HL-60/S4 treated with phorbol 12-myristate 13-acetate at 8.2 ng/mL for 4 days and 3 days (cell line): ENCODE results near the gene MYOM3.

ENCODE experiments used
- in situ Hi-C: fragments of 300-500 bp; cut with MboI; formaldehyde crosslinking; loops from 2 replicates; pipeline ENCODE4 v1.15.0; 2022; ENCODE audit warnings: low sequenced_read_pairs

Gene MYOM3

GRCh38 chr1:24117722-24118409 is 5.9 kb upstream of the MYOM3 start:
- in situ Hi-C loops = no loop called here

GRCh38 chr1:24117132-24117531 is 5.2 kb upstream of the MYOM3 start:
- in situ Hi-C loops = no loop called here

GRCh38 chr1:24114753-24115152 is 2.8 kb upstream of the MYOM3 start:
- in situ Hi-C loops = no loop called here

- in situ Hi-C loops = no loop called here
Measured at GRCh38 chr1:24113641-24114033, 1.7 kb upstream of the MYOM3 start.

- in situ Hi-C loops = no loop called here
Measured at GRCh38 chr1:24111262-24111995, 506 bp downstream of the MYOM3 start.

- in situ Hi-C loops = no loop called here
Measured at GRCh38 chr1:24110642-24111261, 1.2 kb downstream of the MYOM3 start.

DNA sequence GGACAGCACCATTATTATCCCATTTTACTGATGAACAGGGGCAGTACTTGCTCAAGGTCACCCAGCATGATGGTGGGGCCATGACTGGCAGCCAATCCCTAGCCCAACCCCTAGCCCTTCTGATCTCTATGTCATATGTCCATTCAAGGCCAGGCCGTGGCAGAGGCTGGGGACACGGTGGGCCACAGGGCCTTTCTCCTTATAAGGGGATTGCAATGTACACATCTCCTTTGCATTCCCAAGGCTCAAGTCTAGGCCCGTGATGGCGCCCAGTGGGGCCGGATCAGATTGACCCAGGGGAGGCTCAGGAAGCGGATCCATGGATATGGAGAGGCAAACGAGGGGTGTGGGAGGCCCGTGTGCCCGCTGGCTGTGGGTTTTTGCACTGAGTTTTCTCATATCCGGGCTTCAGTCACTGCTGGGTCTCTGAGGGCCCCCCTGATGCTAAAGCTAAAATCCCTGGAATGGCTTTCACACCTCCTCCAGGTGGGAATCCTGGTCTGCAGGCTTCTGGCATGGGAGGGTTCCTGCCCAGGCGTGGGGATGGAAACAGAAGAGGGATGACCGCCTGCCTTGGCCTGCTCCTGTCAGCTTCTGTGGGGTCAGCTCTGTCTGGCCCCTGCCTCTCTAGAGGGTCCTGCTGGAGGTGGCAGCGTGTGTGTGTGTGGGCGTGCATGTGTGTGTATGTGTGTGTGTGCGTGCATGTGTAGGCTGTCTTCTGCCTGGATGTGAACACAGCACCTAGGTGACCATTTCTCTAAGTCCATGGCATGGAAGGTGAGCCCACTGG is 2.1 kb downstream of the MYOM3 start:
- in situ Hi-C loops = no loop called here

DNA sequence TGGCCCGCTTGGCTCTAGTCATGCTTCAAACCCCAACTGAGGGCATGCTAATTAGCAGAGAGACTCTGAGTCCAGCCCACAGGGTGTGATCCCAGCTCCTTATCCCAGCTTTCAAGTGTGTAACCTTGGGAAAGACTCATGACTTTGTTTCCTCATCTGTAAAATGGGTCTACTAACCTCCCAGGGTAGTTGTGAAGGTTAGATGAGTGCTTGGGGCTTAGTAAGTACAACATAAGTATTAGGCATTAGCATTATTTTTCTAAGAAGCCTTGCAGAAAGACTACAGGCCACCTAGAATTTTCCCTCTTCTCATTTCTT is 2.8 kb downstream of the MYOM3 start:
- in situ Hi-C loops = no loop called here

GRCh38 chr1:24108334-24109165 is 3.4 kb downstream of the MYOM3 start:
- in situ Hi-C loops = no loop called here

- in situ Hi-C loops = no loop called here
Measured at GRCh38 chr1:24107462-24108138, 4.3 kb downstream of the MYOM3 start.

- in situ Hi-C loops = no loop called here
Measured at GRCh38 chr1:24105368-24106160, 6.4 kb downstream of the MYOM3 start.

- in situ Hi-C loops = no loop called here
Measured at GRCh38 chr1:24104854-24105253, 7.1 kb downstream of the MYOM3 start.

DNA sequence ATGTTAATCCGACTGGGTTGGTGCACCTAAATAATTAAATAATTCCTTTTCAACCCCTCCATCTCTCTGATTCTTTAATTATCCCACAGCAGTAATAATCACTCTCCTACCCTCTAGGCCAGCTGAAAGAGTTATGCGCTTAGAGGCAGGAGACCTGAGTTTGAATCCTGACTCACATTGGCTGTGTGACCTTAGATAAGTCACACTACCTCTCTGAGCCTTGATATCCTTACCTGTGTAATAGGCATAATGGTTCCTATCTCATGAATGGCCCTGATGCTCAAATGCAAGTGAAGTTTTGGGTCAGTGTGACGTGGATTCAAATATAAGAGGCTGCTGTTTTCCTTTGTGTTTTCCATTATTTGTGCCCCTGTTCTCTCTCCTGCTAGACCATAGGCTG is 8.1 kb downstream of the MYOM3 start:
- in situ Hi-C loops = no loop called here

DNA sequence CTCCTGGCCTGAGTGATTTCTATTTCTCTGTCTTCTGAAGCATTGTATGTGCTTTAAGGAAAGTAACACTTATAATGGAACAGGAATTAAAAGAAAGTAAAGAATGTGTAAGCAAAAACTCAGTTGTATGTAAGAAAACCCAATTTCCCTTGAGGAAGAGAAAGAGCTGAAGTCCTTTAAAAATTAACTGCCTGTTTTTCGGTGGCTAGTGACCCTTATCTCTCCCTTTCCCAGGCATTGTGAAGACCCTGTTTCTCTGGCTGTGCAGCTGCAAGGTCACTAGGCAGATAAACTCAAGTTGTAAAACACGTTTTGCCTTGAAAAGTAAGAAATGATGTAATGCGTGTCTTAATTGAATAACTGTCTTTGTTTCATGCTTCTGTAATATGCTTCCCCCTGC is 8.5 kb downstream of the MYOM3 start:
- in situ Hi-C loops = no loop called here

- in situ Hi-C loops = no loop called here
Measured at GRCh38 chr1:24102961-24103360, 9.0 kb downstream of the MYOM3 start.

GRCh38 chr1:24101796-24102586 is 9.9 kb downstream of the MYOM3 start:
- in situ Hi-C loops = no loop called here

- in situ Hi-C loops = no loop called here
Measured at GRCh38 chr1:24100945-24101737, 10.8 kb downstream of the MYOM3 start.
